AG04450 (cell line): ENCODE results near the gene HS6ST3. TPM values are rescaled to one million over a fixed set of nuclear protein-coding genes. Genes with fewer than 3 reads are reported as not detected.

Source experiments
- CTCF ChIA-PET: fragments of 300-600, 350-600 bp; formaldehyde crosslinking; extraction: SDS; loops from one replicate; lab custom pipeline; 2022; ENCODE audit warnings: antibody characterized with exemption, inconsistent platforms; lab: Charles Lee
- POLR2A ChIA-PET: fragments of 350-600 bp; formaldehyde crosslinking; extraction: SDS; loops from one replicate; lab custom pipeline; 2021; ENCODE audit warnings: antibody characterized with exemption, inconsistent platforms; lab: Yijun Ruan, JAX
- DNase-seq: peaks from one replicate; pipeline ENCODE4 v3.0.0-alpha.2; 2011; ENCODE audit warnings: low read depth, low spot score
- H3K27ac ChIP-seq: one replicate; pipeline ENCODE4 v1.5.1; 2012; ENCODE audit warnings: low read depth, low read length, control low read depth
- H3K27me3 ChIP-seq: one replicate; pipeline ENCODE4 v1.6.0; 2012; ENCODE audit warnings: low read length; ENCODE audit not compliant: control insufficient read depth, insufficient read depth
- H3K4me3 ChIP-seq: 2 replicates; pipeline ENCODE4 v1.5.1; 2011; ENCODE audit warnings: mild to moderate bottlenecking, low read depth, low read length, control low read depth
- H3K9me3 ChIP-seq: 2 replicates; pipeline ENCODE4 v1.5.1; 2012; ENCODE audit warnings: low read length; ENCODE audit not compliant: control insufficient read depth, insufficient read depth
- CTCF ChIP-seq: IDR thresholded peaks from 2 replicates; pipeline ENCODE4 v1.5.1; 2011; ENCODE audit warnings: low read depth, low read length, control low read depth, inconsistent platforms
- polyA plus RNA-seq: library from polyadenylated mRNA; depleted of rRNA; stranded (reverse); fragments of >200 nt; gene quantifications from 2 replicates; pipeline ENCODE4 v1.2.3, GENCODE V29; 2011

The HS6ST3 gene
- polyA plus RNA-seq, 1 experiment: not detected

GRCh38 chr13:96179309-96179708 is 89.4 kb downstream of the HS6ST3 start:
- H3K27ac ChIP-seq: no peak overlapping the region
- no peaks in the 10 kb centered on the region for H3K9me3 ChIP-seq
- no peak overlapping the region for H3K4me3 ChIP-seq
- ChIA-PET CTCF (no interaction called here), POLR2A (no interaction called here)
- no peaks in the 10 kb centered on the region for H3K27me3 ChIP-seq
- TF ChIP-seq CTCF: no peak
- no peak for DNase-seq

GRCh38 chr13:96181911-96182310 is 92.0 kb downstream of the HS6ST3 start:
- ChIA-PET CTCF (no interaction called here), POLR2A (no interaction called here)
- no peak for DNase-seq

GRCh38 chr13:96185818-96186217 is 95.9 kb downstream of the HS6ST3 start:
- no peak overlapping the region for H3K27ac ChIP-seq
- ChIA-PET CTCF (no interaction called here), POLR2A (no interaction called here)
- no peaks in the 10 kb centered on the region for H3K27me3 ChIP-seq
- no peak for TF ChIP-seq CTCF
- no peaks in the 10 kb centered on the region for H3K9me3 ChIP-seq
- H3K4me3 ChIP-seq: no peak overlapping the region
- DNase-seq: no peak

More at GRCh38 chr13:96181911-96182310, 92.0 kb downstream of the HS6ST3 start:
- Histone ChIP-seq H3K9me3 (no peaks in the 10 kb centered on the region), H3K4me3 (no peak overlapping the region), H3K27ac (no peak overlapping the region), H3K27me3 (no peaks in the 10 kb centered on the region)
- TF ChIP-seq CTCF: no peak

- CTCF ChIA-PET: no interaction called here
- TF ChIP-seq CTCF: no peak
- Histone ChIP-seq H3K4me3 (no peak overlapping the region), H3K27ac (no peak overlapping the region), H3K9me3 (no peaks in the 10 kb centered on the region), H3K27me3 (no peaks in the 10 kb centered on the region)
- no peak for DNase-seq
- POLR2A ChIA-PET: no interaction called here
Observed at GRCh38 chr13:96191367-96191766, 101.5 kb downstream of the HS6ST3 start.

- peaks cover 6% of the 10 kb centered on the region for H3K9me3 ChIP-seq
- H3K27me3 ChIP-seq: no peaks in the 10 kb centered on the region
- TF ChIP-seq CTCF: no peak
- no peak for DNase-seq
- no peak overlapping the region for H3K27ac ChIP-seq
- no peak overlapping the region for H3K4me3 ChIP-seq
- POLR2A ChIA-PET: no interaction called here
- CTCF ChIA-PET: no interaction called here
Observed at GRCh38 chr13:96193728-96194310, 103.9 kb downstream of the HS6ST3 start.
